K562 (cell line): Measurements from ENCODE around the gene ETS2. TPM values are rescaled to one million over a fixed set of nuclear protein-coding genes. Genes with fewer than 3 reads are reported as not detected.
A peak's percentile ranks its signal among the peaks of the same experiment; 100 is the strongest.

ENCODE experiments used
- ASH1L ChIP-seq: fragments of 450-650 bp; IDR thresholded peaks from 2 replicates; pipeline ENCODE4 v1.6.1; 2018; ENCODE audit warnings: borderline replicate concordance, mild to moderate bottlenecking, low read depth; ENCODE audit not compliant: partially characterized antibody
- DDX20 ChIP-seq: fragments of 450-650 bp; IDR thresholded peaks from 2 replicates; pipeline ENCODE4 v1.6.1; 2016; ENCODE audit warnings: missing genetic modification characterization, low read depth, mild to moderate bottlenecking, missing compliant biosample characterization, moderate library complexity
- DMBX1 ChIP-seq: fragments of 250-450 bp; sonication (Bioruptor Pico); IDR thresholded peaks from 2 replicates; pipeline ENCODE4 v1.8.0; 2022; ENCODE audit warnings: inconsistent platforms, mild to moderate bottlenecking, moderate library complexity, borderline replicate concordance
- HNRNPUL1 ChIP-seq: fragments of 200-400 bp; formaldehyde crosslinking; IDR thresholded peaks from 2 replicates; pipeline ENCODE4 v1.6.1; 2017; ENCODE audit warnings: low read length
- KDM5B ChIP-seq: fragments of 200-600 bp; sonication (generic); IDR thresholded peaks from 2 replicates; pipeline ENCODE4 v1.6.1; 2012; ENCODE audit warnings: low read depth, mild to moderate bottlenecking, moderate library complexity, low read length, control low read depth, inconsistent platforms; ENCODE audit not compliant: insufficient replicate concordance
- NFXL1 ChIP-seq: fragments of 450-650 bp; formaldehyde crosslinking; IDR thresholded peaks from 2 replicates; pipeline ENCODE4 v1.4.0; 2021; ENCODE audit warnings: mild to moderate bottlenecking
- POLR2B ChIP-seq: fragments of 450-650 bp; IDR thresholded peaks from 2 replicates; pipeline ENCODE4 v1.6.1; 2018; ENCODE audit warnings: low read depth; ENCODE audit not compliant: partially characterized antibody
- RHOXF2B ChIP-seq: fragments of 250-450 bp; sonication (Bioruptor Pico); conservative IDR thresholded peaks from 2 replicates; pipeline ENCODE4 v1.5.1; 2021
- SMARCA5 ChIP-seq: fragments of 450-650 bp; IDR thresholded peaks from 2 replicates; pipeline ENCODE4 v1.6.1; 2016
- TRIM24 ChIP-seq, 2 experiments: fragments of 450-650 bp; IDR thresholded peaks; 2 replicates each; pipeline ENCODE4 v1.6.1; 2016
- ZNF197 ChIP-seq: fragments of 200-800 bp; sonication (Bioruptor generic); IDR thresholded peaks from 2 replicates; pipeline ENCODE4 v1.6.1; 2016; ENCODE audit warnings: low read depth, missing genetic modification characterization, missing compliant biosample characterization
- ZNF217 ChIP-seq: sonication (generic); formaldehyde crosslinking; IDR thresholded peaks from 2 replicates; pipeline ENCODE4 v1.8.0; 2022; ENCODE audit warnings: mild to moderate bottlenecking, missing genetic modification reagents
- ZNF699 ChIP-seq: fragments of 250-450 bp; sonication (Bioruptor Pico); IDR thresholded peaks from 2 replicates; pipeline ENCODE4 v1.8.0; 2021; ENCODE audit warnings: mild to moderate bottlenecking, moderate library complexity; ENCODE audit not compliant: insufficient replicate concordance
- polyA plus RNA-seq, 8 experiments: library from polyadenylated mRNA; depleted of rRNA in 4 of 8; stranded (reverse) in 5 of 8; unstranded in 3 of 8; fragments of >200 nt; fragmentation: Nextera tagmentation in 2 of 8; fragmentation: Illumina TruSeq in 1 of 8; extraction: Ambion mirVana in 2 of 8; extraction: Trizol in 1 of 8; gene quantifications; 2 replicates each; pipeline versions ENCODE4 v1.2.1 to v1.2.3, GENCODE V29; 2011 to 2014; ENCODE audit warnings: inconsistent platforms in 1 of 8, missing spikeins in 1 of 8
- total RNA-seq, 7 experiments: library from RNA; depleted of rRNA in 6 of 7; stranded (reverse); fragments of >200 nt in 6 of 7; fragmentation: Illumina TruSeq in 2 of 7; extraction: Trizol in 2 of 7; gene quantifications; 2 replicates each; pipeline versions ENCODE4 v1.2.1 to v1.2.3, GENCODE V29; 2011 to 2021; ENCODE audit warnings: low replicate concordance in 1 of 7
- TF ChIP-seq, protein P1 (sequence below): fragments of 200-600 bp; sonication (generic); IDR thresholded peaks from one replicate; pipeline ENCODE4 v1.6.1; 2012; ENCODE audit warnings: mild to moderate bottlenecking, low read depth, low read length, inconsistent platforms
- TF ChIP-seq, protein P2 (sequence below): fragments of 250-450 bp; sonication (Bioruptor Pico); IDR thresholded peaks from 2 replicates; pipeline ENCODE4 v1.8.0; 2022; ENCODE audit warnings: inconsistent platforms

The ETS2 gene
- total and polyA plus RNA-seq, 9 of the 15 experiments (the other 6 are each of a cell fraction or from before 2014, with no cell fraction given), result 1.7 to 24.4 (median 12.2) TPM

DNA sequence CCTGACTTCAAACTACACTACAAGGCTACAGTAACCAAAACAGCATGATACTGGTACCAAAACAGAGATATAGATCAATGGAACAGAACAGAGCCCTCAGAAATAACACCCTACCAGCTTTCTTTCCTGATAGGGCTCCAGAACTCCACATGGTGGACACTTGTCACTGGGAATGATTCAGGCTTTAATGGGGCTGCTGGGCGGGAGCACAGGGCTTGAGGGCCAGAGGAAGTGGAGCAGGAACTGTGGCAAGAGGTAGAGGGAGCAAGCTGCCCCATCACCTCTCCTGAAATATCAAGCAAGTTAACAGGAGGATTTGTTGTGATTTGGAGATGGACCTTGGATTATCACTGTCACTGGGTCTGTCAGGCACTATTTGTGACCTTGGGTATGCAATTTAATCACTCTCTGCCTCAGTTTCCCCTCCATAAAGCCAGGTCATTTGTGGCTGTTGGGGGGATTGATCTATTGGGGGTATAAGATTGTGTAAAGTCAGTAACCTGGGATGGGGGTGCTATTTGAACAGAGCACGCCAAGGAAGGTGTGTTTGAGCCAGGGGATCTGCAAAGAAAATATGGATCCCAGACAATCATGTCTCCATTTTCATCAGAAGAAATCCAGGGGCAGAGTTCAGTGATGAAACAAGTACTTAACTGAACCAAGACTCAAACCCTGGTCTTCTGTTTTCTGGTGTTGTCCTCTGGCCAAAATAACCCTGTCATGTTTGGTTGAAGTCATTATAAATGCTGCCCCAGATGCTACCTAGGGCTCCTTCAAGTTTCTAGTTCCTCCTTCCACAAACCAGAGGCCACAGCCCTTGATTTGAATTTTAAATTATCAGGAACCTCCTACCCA, 25.2 kb downstream of the ETS2 start (continued):
- TF ChIP-seq ZNF217 (no peak), ZNF699 (CRISPR knock-in tag) (no peak), DDX20 (tag) (peak; percentile 52; the same call in 1 of the 2 replicates), NFXL1 (CRISPR knock-in tag) (peak; percentile 51; the same call in 1 of the 2 replicates), HNRNPUL1 (no peak), ZNF197 (CRISPR knock-in tag) (no peak), DMBX1 (CRISPR knock-in tag) (peak; percentile 88), RHOXF2B (CRISPR knock-in tag) (0 out of 2 replicates have a peak, but pooled peaks have one; percentile 63), ASH1L (no peak), SMARCA5 (0 out of 2 replicates have a peak, but pooled peaks have one; percentile 69), KDM5B (no peak), TRIM24 (IDR thresholded peaks at IDR 0.05) (no peak), POLR2B (no peak)
- TF ChIP-seq, protein P1, sequence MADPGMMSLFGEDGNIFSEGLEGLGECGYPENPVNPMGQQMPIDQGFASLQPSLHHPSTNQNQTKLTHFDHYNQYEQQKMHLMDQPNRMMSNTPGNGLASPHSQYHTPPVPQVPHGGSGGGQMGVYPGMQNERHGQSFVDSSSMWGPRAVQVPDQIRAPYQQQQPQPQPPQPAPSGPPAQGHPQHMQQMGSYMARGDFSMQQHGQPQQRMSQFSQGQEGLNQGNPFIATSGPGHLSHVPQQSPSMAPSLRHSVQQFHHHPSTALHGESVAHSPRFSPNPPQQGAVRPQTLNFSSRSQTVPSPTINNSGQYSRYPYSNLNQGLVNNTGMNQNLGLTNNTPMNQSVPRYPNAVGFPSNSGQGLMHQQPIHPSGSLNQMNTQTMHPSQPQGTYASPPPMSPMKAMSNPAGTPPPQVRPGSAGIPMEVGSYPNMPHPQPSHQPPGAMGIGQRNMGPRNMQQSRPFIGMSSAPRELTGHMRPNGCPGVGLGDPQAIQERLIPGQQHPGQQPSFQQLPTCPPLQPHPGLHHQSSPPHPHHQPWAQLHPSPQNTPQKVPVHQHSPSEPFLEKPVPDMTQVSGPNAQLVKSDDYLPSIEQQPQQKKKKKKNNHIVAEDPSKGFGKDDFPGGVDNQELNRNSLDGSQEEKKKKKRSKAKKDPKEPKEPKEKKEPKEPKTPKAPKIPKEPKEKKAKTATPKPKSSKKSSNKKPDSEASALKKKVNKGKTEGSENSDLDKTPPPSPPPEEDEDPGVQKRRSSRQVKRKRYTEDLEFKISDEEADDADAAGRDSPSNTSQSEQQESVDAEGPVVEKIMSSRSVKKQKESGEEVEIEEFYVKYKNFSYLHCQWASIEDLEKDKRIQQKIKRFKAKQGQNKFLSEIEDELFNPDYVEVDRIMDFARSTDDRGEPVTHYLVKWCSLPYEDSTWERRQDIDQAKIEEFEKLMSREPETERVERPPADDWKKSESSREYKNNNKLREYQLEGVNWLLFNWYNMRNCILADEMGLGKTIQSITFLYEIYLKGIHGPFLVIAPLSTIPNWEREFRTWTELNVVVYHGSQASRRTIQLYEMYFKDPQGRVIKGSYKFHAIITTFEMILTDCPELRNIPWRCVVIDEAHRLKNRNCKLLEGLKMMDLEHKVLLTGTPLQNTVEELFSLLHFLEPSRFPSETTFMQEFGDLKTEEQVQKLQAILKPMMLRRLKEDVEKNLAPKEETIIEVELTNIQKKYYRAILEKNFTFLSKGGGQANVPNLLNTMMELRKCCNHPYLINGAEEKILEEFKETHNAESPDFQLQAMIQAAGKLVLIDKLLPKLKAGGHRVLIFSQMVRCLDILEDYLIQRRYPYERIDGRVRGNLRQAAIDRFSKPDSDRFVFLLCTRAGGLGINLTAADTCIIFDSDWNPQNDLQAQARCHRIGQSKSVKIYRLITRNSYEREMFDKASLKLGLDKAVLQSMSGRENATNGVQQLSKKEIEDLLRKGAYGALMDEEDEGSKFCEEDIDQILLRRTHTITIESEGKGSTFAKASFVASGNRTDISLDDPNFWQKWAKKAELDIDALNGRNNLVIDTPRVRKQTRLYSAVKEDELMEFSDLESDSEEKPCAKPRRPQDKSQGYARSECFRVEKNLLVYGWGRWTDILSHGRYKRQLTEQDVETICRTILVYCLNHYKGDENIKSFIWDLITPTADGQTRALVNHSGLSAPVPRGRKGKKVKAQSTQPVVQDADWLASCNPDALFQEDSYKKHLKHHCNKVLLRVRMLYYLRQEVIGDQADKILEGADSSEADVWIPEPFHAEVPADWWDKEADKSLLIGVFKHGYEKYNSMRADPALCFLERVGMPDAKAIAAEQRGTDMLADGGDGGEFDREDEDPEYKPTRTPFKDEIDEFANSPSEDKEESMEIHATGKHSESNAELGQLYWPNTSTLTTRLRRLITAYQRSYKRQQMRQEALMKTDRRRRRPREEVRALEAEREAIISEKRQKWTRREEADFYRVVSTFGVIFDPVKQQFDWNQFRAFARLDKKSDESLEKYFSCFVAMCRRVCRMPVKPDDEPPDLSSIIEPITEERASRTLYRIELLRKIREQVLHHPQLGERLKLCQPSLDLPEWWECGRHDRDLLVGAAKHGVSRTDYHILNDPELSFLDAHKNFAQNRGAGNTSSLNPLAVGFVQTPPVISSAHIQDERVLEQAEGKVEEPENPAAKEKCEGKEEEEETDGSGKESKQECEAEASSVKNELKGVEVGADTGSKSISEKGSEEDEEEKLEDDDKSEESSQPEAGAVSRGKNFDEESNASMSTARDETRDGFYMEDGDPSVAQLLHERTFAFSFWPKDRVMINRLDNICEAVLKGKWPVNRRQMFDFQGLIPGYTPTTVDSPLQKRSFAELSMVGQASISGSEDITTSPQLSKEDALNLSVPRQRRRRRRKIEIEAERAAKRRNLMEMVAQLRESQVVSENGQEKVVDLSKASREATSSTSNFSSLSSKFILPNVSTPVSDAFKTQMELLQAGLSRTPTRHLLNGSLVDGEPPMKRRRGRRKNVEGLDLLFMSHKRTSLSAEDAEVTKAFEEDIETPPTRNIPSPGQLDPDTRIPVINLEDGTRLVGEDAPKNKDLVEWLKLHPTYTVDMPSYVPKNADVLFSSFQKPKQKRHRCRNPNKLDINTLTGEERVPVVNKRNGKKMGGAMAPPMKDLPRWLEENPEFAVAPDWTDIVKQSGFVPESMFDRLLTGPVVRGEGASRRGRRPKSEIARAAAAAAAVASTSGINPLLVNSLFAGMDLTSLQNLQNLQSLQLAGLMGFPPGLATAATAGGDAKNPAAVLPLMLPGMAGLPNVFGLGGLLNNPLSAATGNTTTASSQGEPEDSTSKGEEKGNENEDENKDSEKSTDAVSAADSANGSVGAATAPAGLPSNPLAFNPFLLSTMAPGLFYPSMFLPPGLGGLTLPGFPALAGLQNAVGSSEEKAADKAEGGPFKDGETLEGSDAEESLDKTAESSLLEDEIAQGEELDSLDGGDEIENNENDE, result no peak
- TF ChIP-seq, protein P2, sequence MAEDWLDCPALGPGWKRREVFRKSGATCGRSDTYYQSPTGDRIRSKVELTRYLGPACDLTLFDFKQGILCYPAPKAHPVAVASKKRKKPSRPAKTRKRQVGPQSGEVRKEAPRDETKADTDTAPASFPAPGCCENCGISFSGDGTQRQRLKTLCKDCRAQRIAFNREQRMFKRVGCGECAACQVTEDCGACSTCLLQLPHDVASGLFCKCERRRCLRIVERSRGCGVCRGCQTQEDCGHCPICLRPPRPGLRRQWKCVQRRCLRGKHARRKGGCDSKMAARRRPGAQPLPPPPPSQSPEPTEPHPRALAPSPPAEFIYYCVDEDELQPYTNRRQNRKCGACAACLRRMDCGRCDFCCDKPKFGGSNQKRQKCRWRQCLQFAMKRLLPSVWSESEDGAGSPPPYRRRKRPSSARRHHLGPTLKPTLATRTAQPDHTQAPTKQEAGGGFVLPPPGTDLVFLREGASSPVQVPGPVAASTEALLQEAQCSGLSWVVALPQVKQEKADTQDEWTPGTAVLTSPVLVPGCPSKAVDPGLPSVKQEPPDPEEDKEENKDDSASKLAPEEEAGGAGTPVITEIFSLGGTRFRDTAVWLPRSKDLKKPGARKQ (CRISPR knock-in tag), result no peak
